ENCODE measurements around the gene PIGU. TPM values are rescaled to one million over a fixed set of nuclear protein-coding genes. Genes with fewer than 3 reads are reported as not detected.

Gene PIGU
- total RNA-seq, 1 donor from 2014 or later: 10.9 TPM

DNA sequence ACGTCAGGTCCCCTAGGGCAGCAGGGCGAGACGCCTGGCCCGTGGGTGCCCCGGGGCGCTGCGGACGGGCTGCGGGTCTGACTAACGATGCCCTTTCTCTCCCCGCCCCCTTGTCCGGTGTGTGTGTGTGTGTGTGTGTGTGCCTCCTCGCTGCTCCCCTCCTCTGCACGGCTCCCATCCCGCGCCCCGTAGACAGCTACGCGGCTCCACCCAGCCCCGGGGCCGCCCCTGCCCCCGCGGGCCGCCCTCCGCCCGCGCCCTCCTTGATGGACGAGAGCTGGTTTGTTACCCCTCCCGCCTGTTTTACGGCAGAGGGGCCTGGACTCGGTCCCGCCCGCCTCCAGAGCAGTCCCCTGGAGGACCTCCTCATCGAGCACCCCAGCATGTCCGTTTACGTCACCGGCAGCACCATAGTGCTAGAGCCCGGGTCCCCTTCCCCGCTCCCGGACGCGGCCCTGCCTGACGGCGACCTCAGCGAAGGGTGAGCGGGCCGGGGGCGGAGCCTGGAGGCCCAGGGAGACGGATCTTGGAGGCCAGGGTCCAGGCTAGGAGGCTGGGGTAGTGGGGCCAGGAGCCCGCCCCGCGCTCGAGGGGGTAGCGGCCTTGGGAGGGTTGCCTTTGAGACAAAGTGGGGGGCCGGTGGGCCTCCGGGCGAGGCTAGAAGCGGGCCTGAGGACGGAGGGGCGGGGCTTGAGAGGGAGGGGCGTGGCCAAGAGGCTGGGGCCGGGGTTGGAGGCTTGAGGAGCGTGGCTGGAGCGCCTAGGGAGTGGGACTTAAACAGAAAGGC lies 32.3 kb upstream of the PIGU start:
- peak; percentile 69 for ATAC-seq (ENCODE audit: poor library complexity)
- peak; percentile 93 for DNase-seq
- intact Hi-C loops (cut with DNase I): no loop called here

DNA sequence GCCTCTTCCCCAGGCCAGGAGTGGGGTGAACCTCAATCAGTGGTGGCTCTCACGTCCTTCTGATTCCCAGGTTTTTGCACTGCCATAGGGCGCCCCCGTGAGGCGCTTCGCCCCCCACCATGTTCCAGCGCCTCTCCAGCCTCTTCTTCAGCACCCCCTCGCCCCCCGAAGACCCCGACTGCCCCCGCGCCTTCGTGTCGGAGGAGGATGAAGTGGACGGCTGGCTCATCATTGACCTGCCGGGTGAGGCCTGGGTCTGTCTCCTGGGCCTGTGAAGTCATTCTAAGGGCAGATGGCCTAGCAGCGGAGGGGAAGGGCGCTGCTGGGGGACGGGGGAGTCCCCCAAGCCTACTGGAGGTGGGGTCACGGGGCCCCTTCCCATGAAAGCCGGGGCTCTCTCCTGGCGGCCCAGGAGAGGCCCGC lies 31.7 kb upstream of the PIGU start:
- ATAC-seq (ENCODE audit: poor library complexity) (no peak), DNase-seq (peak; percentile 72)
- intact Hi-C loops (cut with DNase I): no loop called here

DNA sequence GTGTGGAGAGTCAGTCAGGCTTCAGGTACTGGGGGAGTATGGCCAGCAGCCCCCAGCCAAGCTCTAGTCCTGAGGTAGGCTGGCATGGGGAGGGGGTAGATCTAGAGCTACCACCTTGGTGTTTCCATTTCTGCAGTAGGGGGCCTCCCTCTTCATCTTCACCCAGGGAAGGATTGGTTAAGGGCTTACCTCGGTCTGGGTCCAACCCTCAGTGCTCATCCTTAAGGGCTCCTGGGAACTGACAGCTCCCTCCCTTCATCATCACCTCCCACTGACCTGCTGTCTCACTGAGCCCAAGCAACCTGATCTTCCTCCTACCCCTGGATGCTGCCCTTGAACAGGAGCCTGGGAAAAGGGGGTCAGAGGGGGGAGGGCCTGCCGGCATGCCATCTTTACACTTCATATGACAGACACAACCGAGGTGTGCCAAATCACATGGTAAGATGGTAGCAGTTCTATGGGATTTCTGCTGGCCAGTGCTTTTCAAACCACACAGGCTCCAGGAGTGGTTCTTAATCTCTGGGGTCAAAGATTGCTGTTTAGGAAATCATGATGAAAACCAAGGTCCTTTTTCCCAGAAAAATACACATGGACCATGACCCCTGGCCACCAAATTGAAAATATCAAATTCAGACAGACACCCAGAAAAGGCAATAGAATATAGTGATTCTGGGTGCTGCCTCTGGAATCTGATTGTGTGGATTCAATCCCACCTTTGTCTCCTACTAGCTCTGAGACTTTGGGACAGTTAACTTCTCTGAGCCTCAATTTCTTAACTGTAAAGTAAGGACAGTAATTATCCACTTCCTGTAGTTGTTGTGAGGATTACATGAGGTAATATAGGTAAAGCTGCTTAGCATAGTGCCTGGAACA lies 30.3 kb upstream of the PIGU start:
- intact Hi-C loops (cut with DNase I): no loop called here
- no peak for DNase-seq
- no peak for ATAC-seq (ENCODE audit: poor library complexity)

DNA sequence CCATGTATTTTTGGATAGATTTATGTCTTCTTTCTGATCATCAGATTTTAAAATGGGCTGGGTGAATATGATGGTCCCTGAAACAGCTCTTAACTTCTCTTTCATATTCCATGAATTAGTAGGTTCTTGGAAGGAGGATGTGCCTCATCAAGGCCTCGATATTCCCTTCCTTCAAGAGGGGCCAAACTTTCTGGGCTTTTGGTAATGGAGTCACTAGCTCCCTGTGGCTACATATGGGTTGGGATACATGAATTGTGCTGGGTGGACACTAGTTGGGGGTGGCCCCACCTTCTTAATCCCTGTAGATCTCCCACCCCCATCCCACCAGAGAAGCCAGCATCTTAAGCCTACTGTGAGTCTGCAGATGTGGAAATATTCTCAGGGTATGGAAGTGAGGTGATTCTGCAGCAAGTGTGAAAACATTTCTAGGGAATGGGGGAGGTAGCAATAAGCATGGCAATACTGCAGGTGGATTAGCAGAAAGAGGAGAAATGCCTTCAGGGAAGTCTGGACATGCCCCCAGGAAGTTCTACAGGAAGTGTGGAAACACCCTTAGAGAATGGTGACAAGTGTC lies 29.5 kb upstream of the PIGU start:
- ATAC-seq (ENCODE audit: poor library complexity) (no peak), DNase-seq (no peak)
- intact Hi-C loops (cut with DNase I): no loop called here

DNA sequence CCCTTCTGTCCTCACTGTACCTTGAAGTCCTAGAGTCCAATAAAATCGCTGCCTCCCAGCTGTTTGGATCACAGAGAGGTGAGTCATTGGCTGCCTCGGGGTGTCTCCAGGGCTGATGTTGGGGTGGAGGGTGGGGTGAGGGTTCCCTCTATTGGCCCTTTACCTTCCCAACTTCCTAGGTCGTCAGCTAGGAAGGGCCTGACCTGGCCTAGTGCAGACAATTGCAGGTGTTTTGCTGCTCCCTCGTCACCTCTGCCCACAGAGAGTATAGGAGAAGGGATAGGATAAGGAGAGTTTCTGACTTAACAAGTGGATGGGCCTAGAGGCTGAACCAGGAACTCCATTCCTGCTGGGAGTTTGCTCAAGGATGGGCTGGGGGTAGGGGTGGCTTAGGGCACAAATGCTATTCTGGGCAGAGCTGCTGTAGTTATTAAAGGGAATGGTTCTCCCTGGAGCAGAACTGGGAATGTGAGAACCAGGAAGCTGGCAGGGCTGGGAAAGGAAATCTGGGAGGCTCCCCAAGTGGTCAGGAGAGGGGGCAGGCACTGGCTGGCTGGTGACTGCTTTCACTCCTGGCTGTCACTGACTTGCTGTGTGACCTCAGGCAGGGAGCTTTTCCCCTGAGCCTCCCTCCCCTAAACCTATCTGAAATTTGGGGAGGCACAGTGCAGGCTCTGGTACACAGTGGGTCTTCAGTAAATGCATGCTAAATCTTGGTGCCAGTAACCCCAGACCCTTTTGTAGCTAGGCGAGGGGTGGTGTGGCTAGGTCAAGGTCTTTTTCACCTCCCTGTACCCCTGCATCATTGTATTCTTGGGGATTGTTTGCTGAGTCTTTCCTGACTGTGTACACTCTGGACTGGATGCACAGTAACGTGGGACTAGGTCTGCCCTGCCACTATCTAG lies 28.8 kb upstream of the PIGU start:
- ATAC-seq (ENCODE audit: poor library complexity): peak; percentile 13
- peak; percentile 61 for DNase-seq
- intact Hi-C loops (cut with DNase I): no loop called here

DNA sequence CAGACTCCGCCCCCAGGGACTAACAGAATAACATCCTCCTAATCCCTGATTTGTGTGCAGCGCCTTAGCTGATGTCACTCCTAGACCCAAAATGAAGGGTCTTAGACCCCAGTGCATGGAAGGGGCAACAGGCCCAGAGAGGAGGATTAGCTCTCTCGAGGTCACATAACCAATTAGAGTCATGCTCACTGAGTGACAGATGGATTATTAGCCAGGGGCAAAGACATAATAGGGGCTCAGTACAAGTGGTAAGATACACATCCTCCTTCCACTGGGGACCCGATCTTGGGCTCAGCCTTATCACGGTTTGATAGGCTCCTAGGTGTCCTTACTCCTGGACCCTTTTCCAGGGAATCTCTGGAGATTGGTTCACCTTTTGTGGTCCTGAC lies 28.1 kb upstream of the PIGU start:
- ATAC-seq (ENCODE audit: poor library complexity) (no peak), DNase-seq (no peak)
- intact Hi-C loops (cut with DNase I): no loop called here

DNA sequence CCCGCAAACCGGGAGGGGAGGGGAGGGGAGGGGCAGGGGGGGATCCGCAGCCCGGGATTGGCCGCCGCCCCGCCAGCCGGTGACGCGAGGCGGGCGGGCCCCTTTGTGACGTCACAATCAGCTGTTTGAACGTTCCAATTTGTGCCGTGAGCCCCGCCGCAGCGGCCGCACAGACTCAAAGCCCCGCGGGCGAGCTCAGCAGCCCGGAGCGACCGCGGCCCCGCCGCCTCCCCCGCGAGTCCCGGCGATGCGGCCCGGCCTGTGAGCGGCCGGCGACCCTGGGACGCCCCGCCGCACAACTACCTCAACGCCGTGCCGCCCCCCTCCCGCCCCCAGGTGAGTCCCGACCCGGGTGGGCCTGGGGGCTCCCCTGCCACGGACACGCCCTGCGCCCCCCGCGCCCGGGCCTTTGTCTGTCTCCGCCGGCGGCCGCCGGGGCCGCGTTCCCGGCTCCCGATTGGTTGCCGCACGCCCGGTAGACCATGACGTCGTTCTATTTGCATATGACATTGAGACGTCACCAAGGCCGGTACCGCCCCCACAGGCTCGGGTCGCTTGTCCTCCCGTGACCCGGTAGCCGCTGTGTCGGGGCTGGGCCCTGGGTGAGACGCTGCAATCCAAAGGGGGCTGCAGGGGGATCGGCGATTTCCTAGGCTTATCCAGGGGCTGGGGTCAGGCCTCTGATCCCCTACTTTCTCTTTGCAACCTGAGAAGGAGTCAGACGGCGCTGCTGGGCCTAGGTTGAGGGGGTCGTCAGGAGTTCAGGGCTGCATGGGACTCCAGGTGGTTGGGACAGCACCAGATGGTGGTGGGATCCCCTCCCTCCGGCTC lies 27.5 kb upstream of the PIGU start, which contains the start of gene TP53INP2:
TP53INP2 (plus strand) TSS at position 168 of the 831 bp plus-strand sequence. CDS start 4,396 bp downstream, outside the sequence.
- intact Hi-C loops (cut with DNase I): no loop called here
- DNase-seq: peak; percentile 97
- ATAC-seq (ENCODE audit: poor library complexity): peak; percentile 84

DNA sequence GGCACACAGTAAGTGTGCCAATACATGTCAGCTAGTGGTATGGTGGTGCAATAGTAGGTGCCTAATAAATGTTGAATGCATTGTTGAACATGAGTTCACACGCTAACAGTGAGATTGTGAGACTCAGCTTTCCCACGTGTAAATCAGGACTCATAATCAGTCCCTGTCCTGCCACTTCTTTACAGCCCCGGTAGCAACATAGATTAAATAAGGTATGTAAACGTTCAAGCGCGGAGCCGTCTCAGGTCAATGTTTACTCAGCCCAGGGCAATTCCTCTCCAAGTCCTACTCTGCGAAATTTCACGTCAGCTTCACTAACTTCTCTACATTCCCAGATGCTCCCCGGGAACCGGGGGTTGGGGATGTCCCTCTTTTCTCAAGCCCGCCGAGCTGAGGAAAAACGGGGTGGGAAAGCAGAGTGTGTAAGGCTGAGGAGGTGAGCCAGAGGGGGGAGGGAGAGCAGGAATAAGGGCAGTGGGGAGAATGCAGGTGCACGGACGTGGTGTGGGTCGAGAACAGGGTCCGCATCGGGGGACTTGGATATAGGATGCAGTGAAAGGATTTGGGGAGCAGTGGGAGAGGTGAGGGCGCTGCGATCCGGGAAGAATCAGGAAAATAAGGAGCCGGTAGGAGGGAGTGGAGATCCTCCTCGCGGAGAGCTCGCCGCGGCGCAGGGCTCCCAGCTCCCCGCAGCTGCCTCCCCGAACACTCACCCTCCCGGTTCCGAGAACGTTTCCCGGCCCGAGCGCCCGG lies 26.7 kb upstream of the PIGU start:
- DNase-seq: no peak

DNA sequence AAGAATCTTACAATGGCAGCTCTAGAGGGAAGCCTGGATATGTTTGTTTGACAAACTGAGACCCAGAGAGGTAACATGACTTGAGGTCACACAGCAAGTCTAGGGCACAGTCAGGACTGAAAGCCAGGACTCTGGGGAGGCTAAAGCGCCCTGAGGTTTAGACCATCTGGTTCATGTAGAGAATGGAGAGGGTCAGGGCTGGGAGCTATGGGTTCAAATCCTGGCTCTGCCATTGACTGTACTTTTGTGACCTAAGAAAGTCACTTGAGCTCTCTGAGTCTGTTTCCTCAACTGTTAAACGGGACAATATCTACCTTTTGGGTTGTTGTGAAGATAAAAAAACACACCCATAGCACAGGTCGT lies 26.1 kb upstream of the PIGU start:
- no peak for DNase-seq
- intact Hi-C loops (cut with DNase I): no loop called here
- ATAC-seq (ENCODE audit: poor library complexity): no peak

More for the DNA sequence above, 26.7 kb upstream of the PIGU start:
- peak; percentile 0 for ATAC-seq (ENCODE audit: poor library complexity)
- intact Hi-C loops (cut with DNase I): no loop called here

DNA sequence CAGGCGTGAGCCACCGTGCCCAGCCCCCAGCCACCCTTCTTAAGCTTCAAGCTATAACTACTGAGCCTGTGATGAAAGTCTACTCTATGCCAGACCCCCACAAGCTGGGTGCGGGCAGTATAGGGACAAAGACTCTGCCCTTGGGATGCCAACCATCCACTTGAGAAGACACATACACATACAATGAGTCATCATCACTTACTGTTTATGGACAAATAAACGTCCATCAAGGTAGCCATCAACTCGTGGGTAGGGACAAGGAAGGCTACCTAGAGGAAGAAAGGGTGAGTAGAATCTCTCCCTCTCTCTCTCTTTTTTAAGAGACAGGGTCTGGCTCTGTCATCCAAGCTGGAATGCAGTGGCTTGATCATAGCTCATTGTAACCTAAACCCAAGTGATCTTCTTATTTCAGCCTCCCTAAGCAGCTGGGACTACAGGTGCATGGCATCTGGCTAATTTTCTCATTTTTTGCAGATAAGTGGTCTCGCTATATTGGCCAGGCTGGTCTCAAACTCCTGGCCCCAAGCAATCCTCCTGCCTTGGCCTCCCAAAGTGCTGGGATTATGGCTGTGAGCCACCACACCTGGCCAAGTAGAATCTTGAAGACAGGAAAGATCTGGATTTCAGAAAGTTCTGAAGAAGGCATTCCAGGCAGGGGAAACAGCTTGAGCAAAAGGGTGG lies 24.7 kb upstream of the PIGU start:
- ATAC-seq (ENCODE audit: poor library complexity) (no peak), DNase-seq (no peak)
- intact Hi-C loops (cut with DNase I): no loop called here

DNA sequence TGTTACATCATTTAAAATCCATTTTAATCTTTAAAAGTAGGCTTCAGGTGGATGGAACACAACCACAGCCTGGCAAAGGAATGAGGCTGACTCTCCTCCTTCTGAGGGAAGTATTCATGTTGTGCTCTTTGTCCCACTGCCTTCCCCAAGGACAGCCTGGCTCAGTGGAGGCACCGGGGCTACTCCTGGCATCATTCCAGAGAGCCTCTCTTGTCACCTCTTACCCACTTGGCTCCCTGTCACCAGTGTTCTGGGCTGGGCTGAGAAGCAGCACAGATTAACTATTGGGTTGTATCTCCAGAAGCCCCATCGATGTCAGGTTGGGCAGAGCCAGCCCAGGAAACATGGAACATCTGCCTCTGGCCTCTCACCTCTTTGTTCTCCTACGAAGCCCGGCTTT lies 16.5 kb upstream of the PIGU start:
- peak; percentile 86 for ATAC-seq (ENCODE audit: poor library complexity)
- DNase-seq: no peak
- intact Hi-C loops (cut with DNase I): no loop called here

DNA sequence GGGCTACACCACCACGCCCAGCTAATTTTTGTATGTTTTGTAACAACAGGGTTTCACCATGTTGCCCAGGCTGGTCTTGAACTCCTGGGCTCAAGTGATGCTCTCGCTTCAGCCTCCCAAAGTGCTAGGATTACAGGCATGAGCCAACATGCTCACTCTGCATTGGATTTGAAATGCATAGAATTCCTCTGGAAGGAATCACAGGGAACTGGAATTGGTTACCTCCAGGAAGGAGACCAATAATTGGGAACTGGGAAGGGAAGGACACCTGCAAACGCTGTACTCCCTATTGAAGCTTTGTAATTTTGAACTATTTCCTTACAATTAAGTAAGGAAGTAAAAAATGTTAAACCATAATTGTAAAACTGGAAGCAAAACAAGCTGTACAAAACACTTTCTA lies 14.9 kb upstream of the PIGU start:
- no peak for DNase-seq
- intact Hi-C loops (cut with DNase I): no loop called here
- no peak for ATAC-seq (ENCODE audit: poor library complexity)

DNA sequence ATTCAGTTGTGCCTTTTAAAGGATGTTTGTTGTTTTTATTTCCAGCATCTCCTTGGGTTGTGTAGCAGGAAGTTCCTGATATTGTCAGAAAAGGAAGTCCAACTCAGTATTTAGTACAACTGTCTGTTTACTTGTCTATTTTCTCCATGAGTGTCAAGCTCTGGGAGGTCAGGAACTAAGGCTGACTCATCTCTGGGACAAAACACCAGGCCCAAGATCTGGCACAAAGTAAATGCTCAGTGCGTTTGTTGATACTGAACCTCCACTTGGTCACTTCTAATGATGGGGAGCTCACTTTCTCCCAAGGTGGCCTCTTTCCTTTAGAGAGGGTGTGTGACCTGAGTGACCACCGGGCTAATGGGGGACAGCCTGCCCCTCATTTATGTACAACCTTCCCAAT lies 12.6 kb upstream of the PIGU start:
- DNase-seq (no peak), ATAC-seq (ENCODE audit: poor library complexity) (no peak)
- intact Hi-C loops (cut with DNase I): no loop called here

DNA sequence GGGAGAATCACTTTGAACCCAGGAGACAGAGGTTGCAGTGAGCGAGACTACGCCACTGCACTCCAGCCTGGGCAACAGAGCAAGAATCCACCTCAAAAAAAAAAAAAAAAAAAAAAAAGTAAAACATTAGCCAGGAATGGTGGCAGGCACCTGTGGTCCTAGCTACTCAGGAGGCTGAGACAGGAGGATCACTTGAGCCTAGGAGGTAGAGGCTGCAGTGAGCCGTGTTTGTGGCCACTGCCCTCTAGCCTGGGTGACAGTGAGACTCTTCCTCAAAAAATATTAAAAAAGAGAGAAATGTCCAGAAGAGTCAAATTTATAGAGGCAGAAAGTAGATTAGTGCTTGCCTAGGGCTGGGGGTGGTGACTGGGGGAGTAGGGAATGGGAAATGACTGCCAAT lies 6.8 kb upstream of the PIGU start:
- no peak for ATAC-seq (ENCODE audit: poor library complexity)
- intact Hi-C loops (cut with DNase I): no loop called here
- DNase-seq: no peak

DNA sequence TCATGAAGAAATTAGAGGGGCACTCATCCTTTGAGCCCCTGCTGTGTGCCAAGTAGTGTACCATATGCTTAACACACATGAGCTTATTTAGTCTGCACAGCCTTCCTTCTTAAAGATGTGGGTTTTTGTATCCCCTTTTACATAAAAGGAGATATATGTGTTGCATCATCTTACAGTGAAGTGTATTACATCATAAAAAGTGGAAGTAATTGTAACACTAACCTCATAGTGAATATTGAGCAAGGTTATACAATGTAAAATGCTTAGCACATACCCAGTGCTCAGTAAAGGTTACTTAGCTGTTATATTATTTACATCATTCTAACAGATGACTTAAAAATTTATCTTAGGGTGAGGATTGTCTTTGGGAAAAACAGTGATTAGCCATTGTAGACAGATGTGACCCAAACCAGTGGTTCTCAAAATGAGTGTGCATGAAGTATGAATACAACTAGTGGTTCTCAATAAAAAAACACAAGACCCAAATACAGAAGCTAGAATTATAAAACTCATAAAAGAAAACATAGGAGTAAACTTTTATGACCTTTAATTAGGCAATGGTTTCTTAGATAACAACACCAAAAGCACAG lies 3.8 kb upstream of the PIGU start:
- ATAC-seq (ENCODE audit: poor library complexity): no peak
- no peak for DNase-seq
- intact Hi-C loops (cut with DNase I): no loop called here

DNA sequence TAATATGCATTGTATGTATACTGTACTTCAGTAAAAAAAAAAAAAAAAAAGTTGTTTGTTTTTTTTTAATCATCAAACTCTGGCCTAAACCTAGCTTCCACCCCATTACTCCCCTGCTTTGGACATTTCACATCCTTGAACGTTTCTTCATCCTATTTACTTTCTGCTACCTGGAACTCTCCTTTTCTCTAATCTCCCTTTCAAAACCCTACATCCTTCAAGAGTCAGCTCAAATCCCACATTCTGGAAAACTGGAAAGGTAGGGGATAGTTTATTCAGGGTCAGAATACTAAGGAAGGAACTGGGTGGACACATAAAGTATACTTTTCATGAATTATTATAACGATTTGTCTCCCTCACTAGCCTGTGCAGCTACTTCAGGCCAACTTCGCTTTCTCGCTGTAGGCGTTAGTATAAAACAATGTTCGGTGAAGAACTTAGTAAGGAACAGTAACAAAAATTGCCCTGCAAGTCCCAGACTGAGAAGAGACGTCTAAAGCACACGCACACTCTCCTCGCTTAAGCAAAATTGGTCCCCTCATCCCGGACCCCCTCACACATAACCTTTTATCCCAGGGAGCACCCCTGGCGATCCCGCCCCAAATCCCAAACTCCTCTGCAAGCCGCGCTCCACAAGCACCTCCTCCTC lies 775 bp downstream of the PIGU start:
- intact Hi-C loops (cut with DNase I): no loop called here
- DNase-seq: no peak
- no peak for ATAC-seq (ENCODE audit: poor library complexity)
